ENCODE measurements around the gene CHPF2. TPM values are rescaled to one million over a fixed set of nuclear protein-coding genes. Genes with fewer than 3 reads are reported as not detected.

CHPF2 gene
- total RNA-seq, 4 donors from 2014 or later: 18.0 to 38.1 (median 25.7) TPM

GRCh38 chr7:151206914-151207313 is 25.4 kb upstream of the CHPF2 start:
- ATAC-seq: no peak
- WGBS, 2 donors (ENCODE audit: low coverage in 1 of 2): 43 to 44% methylated on average over 3 to 8 of the region's 9 CpGs

GRCh38 chr7:151207315-151207714 is 25.0 kb upstream of the CHPF2 start:
- WGBS, 2 donors (ENCODE audit: low coverage in 1 of 2): 79 to 81% methylated on average over 8 to 9 of the region's 9 CpGs
- ATAC-seq: no peak
- Histone ChIP-seq H3K36me3 (peaks cover 0 to 10% of the 10 kb centered on the region in 2 donors), H3K4me1 (no peaks in the 10 kb centered on the region), H3K27me3 (peaks cover 39% of the 10 kb centered on the region), H3K4me3 (no peak overlapping the region), H3K9me3 (no peaks in the 10 kb centered on the region), H3K27ac (no peak overlapping the region)
- no peak for TF ChIP-seq CTCF (IDR thresholded peaks at IDR 0.05)
- no peak for TF ChIP-seq POLR2A (IDR thresholded peaks at IDR 0.05)
- TF ChIP-seq POLR2AphosphoS5 (IDR thresholded peaks at IDR 0.05): no peak
- TF ChIP-seq EP300 (IDR thresholded peaks at IDR 0.05): no peak

More at GRCh38 chr7:151206914-151207313, 25.4 kb upstream of the CHPF2 start:
- Histone ChIP-seq H3K36me3 (peaks cover 0 to 6% of the 10 kb centered on the region in 2 donors), H3K4me1 (no peaks in the 10 kb centered on the region), H3K27ac (no peak overlapping the region), H3K27me3 (peaks cover 39% of the 10 kb centered on the region), H3K9me3 (no peaks in the 10 kb centered on the region), H3K4me3 (no peak overlapping the region)
- TF ChIP-seq POLR2AphosphoS5 (IDR thresholded peaks at IDR 0.05) (no peak), POLR2A (IDR thresholded peaks at IDR 0.05) (no peak), EP300 (IDR thresholded peaks at IDR 0.05) (no peak), CTCF (IDR thresholded peaks at IDR 0.05) (no peak)

- Histone ChIP-seq H3K9me3 (no peaks in the 10 kb centered on the region), H3K36me3 (peaks cover 0 to 15% of the 10 kb centered on the region in 2 donors), H3K27ac (no peak overlapping the region), H3K4me1 (no peaks in the 10 kb centered on the region), H3K27me3 (peaks cover 34% of the 10 kb centered on the region), H3K4me3 (no peak overlapping the region)
- no peak for ATAC-seq
- TF ChIP-seq POLR2AphosphoS5 (IDR thresholded peaks at IDR 0.05) (no peak), EP300 (IDR thresholded peaks at IDR 0.05) (no peak), CTCF (IDR thresholded peaks at IDR 0.05) (no peak)
- WGBS, 2 donors (ENCODE audit: low coverage in 1 of 2): no CpG with 5 or more reads among the region's 12 CpGs
Observed at GRCh38 chr7:151207804-151208203, 24.5 kb upstream of the CHPF2 start.

- H3K36me3 ChIP-seq: peaks cover 0 to 20% of the 10 kb centered on the region in 2 donors
- no peak overlapping the region for H3K27ac ChIP-seq
- H3K27me3 ChIP-seq: peaks cover 29% of the 10 kb centered on the region
- WGBS, 2 donors (ENCODE audit: low coverage in 1 of 2): 58 to 81% methylated on average over 3 to 9 of the region's 9 CpGs
- no peak overlapping the region for H3K4me3 ChIP-seq
- no peak for ATAC-seq
- no peak for TF ChIP-seq CTCF (IDR thresholded peaks at IDR 0.05)
- no peak for TF ChIP-seq POLR2A (IDR thresholded peaks at IDR 0.05)
- TF ChIP-seq EP300 (IDR thresholded peaks at IDR 0.05): no peak
- TF ChIP-seq POLR2AphosphoS5 (IDR thresholded peaks at IDR 0.05): no peak
- no peaks in the 10 kb centered on the region for H3K9me3 ChIP-seq
- no peaks in the 10 kb centered on the region for H3K4me1 ChIP-seq
Observed at GRCh38 chr7:151208253-151208862, 23.9 kb upstream of the CHPF2 start.

- no peak overlapping the region for H3K27ac ChIP-seq
- H3K4me1 ChIP-seq: no peaks in the 10 kb centered on the region
- no peak overlapping the region for H3K4me3 ChIP-seq
- H3K36me3 ChIP-seq: peaks cover 0 to 33% of the 10 kb centered on the region in 2 donors
- 73% methylated on average over 4 of the region's 6 CpGs; no CpG with 5 or more reads in 1 of the 2 donors for WGBS, 2 donors (ENCODE audit: low coverage in 1 of 2)
- peaks cover 16% of the 10 kb centered on the region for H3K27me3 ChIP-seq
- no peak for ATAC-seq
- no peaks in the 10 kb centered on the region for H3K9me3 ChIP-seq
- TF ChIP-seq POLR2A (IDR thresholded peaks at IDR 0.05): no peak
- TF ChIP-seq POLR2AphosphoS5 (IDR thresholded peaks at IDR 0.05): no peak
- no peak for TF ChIP-seq EP300 (IDR thresholded peaks at IDR 0.05)
- TF ChIP-seq CTCF (IDR thresholded peaks at IDR 0.05): no peak
Observed at GRCh38 chr7:151209588-151209987, 22.7 kb upstream of the CHPF2 start.
